A673 (cell line): ENCODE data around the gene TNPO2.

Source experiments
- EZH2 ChIP-seq: fragments of 200-600 bp; sonication (generic); IDR thresholded peaks from 2 replicates; pipeline ENCODE4 v1.6.1; 2017; ENCODE audit warnings: borderline replicate concordance, low read depth, mild to moderate bottlenecking, mixed read lengths, antibody characterized with exemption, low read length; ENCODE audit not compliant: poor library complexity, severe bottlenecking
- TF ChIP-seq, protein P1 (sequence below): fragments of 300-800, 200-600 bp; sonication (generic); conservative IDR thresholded peaks from 2 replicates; pipeline ENCODE4 v1.5.1; 2017; ENCODE audit warnings: low read depth, mild to moderate bottlenecking, antibody characterized with exemption, low read length, moderate library complexity, mixed read lengths

DNA sequence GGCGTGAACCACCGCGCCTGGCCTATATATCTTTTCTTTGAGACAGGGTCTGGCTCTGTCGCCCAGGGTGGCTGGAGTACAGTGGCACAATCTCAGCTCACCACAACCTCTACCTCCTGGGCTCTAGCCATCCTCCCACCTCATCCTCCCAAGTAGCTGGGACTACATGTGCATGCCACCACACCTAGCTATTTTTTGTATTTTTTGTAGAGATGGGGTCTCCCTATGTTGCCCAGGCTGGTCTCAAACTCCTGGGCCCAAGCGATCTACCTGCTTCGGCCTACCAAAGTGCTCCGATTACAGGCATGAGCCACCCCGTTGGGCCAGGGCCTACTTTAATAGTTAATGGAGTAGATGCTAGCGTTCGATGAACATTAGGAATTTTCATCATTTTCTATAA is 3.4 kb downstream of the TNPO2 start:
- TF ChIP-seq, protein P1, sequence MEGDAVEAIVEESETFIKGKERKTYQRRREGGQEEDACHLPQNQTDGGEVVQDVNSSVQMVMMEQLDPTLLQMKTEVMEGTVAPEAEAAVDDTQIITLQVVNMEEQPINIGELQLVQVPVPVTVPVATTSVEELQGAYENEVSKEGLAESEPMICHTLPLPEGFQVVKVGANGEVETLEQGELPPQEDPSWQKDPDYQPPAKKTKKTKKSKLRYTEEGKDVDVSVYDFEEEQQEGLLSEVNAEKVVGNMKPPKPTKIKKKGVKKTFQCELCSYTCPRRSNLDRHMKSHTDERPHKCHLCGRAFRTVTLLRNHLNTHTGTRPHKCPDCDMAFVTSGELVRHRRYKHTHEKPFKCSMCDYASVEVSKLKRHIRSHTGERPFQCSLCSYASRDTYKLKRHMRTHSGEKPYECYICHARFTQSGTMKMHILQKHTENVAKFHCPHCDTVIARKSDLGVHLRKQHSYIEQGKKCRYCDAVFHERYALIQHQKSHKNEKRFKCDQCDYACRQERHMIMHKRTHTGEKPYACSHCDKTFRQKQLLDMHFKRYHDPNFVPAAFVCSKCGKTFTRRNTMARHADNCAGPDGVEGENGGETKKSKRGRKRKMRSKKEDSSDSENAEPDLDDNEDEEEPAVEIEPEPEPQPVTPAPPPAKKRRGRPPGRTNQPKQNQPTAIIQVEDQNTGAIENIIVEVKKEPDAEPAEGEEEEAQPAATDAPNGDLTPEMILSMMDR = no peak
- no peak for TF ChIP-seq EZH2
